Motor neuron (in vitro differentiated cells): ENCODE data around the gene SYNRG. TPM values are rescaled to one million over a fixed set of nuclear protein-coding genes. Genes with fewer than 3 reads are reported as not detected.

Experiments used
- ATAC-seq, 8 experiments: fragments of 200-7000 bp; cut with Tn5 transposase; replicated peaks in 6 of 8; 2 replicates each; pipeline ENCODE4 v1.8.0; 2021; ENCODE audit warnings: mild to moderate bottlenecking in 8 of 8, moderate library complexity in 8 of 8
- H3K27ac ChIP-seq, 2 donors: fragments of 250-450 bp; sonication (Bioruptor Pico); 2 replicates each; pipeline ENCODE4 v1.9.0; 2021; ENCODE audit warnings: antibody characterized with exemption in 2 of 2, mild to moderate bottlenecking in 2 of 2, moderate library complexity in 1 of 2
- H3K4me1 ChIP-seq, 2 donors: fragments of 250-450 bp; sonication (Bioruptor Pico); replicated peaks in 1 of 2; 2 replicates each; pipeline ENCODE4 v1.6.1; 2021; ENCODE audit warnings: antibody characterized with exemption in 2 of 2, mild to moderate bottlenecking in 2 of 2, moderate library complexity in 1 of 2
- H3K4me3 ChIP-seq, 5 donors: fragments of 250-450 bp; sonication (Bioruptor Pico); 2 replicates each; pipeline ENCODE4 v1.9.0; 2021; ENCODE audit warnings: antibody characterized with exemption in 5 of 5, mild to moderate bottlenecking in 5 of 5, moderate library complexity in 4 of 5
- WGBS, 10 experiments: fragments of 450-650 bp; shearing (Covaris generic); methylation state at CpG; one replicate each; pipeline ENCODE4 v1.0.0; 2022; 5-methylcytosine and 5-hydroxymethylcytosine counted together
- in situ Hi-C, 9 experiments: fragments of 400-800 bp; cut with MboI; loops; one replicate each; pipeline ENCODE4 v1.15.0; 2021; ENCODE audit warnings: low sequenced_read_pairs in 9 of 9, low pct_unique_long_range_greater_than_20kb in 2 of 9; ENCODE audit not compliant: unreplicated experiment in 9 of 9
- total RNA-seq, 8 experiments: library from RNA; unstranded; fragments of 300-600 nt; gene quantifications; 2 replicates each; pipeline versions ENCODE4 v1.2.3 to v1.2.4, GENCODE V29; 2022

Gene SYNRG
- total RNA-seq, 8 experiments from 2014 or later = 11.6 to 48.5 (median 27.7) TPM

- Histone ChIP-seq H3K4me1 (peaks cover 11 to 25% of the 10 kb centered on the region in 2 donors), H3K27ac (peak overlapping the region in 1 of 2 donors; percentile 69), H3K4me3 (peak overlapping the region; percentile 64 to 93 (median 84))
- in situ Hi-C loops = no loop called here
- peak in 6 of 8 experiments; percentile 1 to 6 (median 4) for ATAC-seq
- WGBS, 10 experiments = 0 to 28% (median 2%) methylated on average over 3 to 14 of the region's 25 CpGs; no CpG with 5 or more reads in 1 of the 10 experiments
These were observed 120.5 kb downstream of the SYNRG start for GRCh38 chr17:37488607-37489196.

GRCh38 chr17:37488009-37488604 lies 121.1 kb downstream of the SYNRG start:
- Histone ChIP-seq H3K27ac (no peak overlapping the region), H3K4me1 (peaks cover 17 to 31% of the 10 kb centered on the region in 2 donors), H3K4me3 (peak overlapping the region in 4 of 5 donors; percentile 64 to 93 (median 84))
- in situ Hi-C loops = no loop called here
- ATAC-seq = peak in 4 of 8 experiments; percentile 7 to 34 (median 13)
- WGBS, 10 experiments = 0 to 100% (median 58%) methylated on average over 1 to 7 of the region's 7 CpGs; no CpG with 5 or more reads in 1 of the 10 experiments

DNA sequence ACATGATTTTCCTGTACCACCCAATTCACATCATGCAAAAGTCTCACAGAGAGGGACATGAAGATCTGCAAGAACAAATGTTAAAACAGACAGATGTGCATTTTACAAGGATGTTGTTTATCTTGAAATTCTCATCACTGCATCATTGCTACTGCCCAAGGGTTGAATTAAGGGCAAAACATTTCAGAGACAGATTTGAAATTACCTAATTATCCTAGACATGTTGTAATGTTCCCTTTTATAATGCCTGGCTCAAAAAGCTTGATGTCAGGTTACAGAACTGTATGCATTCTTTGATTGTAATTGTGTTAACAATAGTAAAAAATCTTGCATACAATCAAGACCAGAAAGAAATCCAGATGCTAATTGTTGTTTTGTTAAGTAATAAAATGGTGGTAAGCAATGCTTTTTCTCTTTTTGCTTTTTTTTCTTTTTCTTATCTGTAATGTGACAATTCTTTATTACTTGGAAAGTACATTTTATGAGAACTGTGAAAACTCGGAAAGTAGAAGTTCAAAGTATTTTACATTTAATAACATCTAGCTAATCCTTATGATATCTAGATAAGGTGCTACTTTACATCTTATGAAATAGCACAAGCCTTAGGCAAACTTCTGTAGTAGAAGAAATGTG lies 123.2 kb downstream of the SYNRG start:
- no peak for ATAC-seq
- Histone ChIP-seq H3K27ac (no peak overlapping the region), H3K4me3 (no peak overlapping the region), H3K4me1 (peaks cover 21 to 24% of the 10 kb centered on the region in 2 donors)
- WGBS, 10 experiments = 57 to 91% (median 80%) methylated on average over 1 of the region's 1 CpG; no CpG with 5 or more reads in 1 of the 10 experiments
- in situ Hi-C loops = no loop called here

DNA sequence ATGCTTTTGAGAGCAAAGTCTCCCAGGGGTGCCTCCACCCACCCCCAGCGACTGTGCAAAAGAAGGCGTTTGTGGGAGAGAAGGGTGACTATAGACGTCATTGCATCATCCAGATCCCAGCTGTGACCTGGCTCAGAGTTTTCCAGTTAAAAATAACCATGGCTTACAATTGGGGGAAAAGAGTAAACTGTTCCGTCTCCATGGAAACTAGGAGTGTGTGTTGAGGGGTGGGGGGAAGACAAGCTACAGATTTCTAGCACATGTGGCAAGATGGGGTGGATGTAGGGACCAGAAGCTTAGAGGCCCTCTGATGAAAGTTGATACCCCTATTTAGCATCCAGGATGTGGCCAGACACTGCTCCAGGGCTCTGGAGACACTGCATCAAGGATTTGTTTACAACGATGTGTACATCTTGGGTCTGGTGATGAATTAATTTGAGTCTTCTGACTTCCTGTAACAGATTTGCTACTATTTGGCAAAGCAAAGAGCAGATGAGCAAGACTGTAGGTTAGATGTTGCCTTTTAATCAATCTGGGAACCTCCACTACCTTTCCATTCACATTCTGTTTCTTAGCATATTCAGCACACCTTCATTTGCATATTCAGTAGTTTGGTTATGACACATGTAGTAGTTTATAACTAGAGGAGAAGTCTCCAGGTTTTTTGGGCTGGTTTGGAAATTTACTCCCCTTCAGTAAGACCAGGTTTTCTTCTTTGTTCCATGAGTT lies 125.7 kb downstream of the SYNRG start:
- H3K4me3 ChIP-seq = no peak overlapping the region
- H3K4me1 ChIP-seq = peaks cover 19 to 24% of the 10 kb centered on the region in 2 donors
- peak; percentile 68 to 89 (median 84) for ATAC-seq
- in situ Hi-C loops = no loop called here
- H3K27ac ChIP-seq = peak overlapping the region; percentile 60 to 66
- 0 to 60% (median 22%) methylated on average over 1 to 5 of the region's 5 CpGs; no CpG with 5 or more reads in 1 of the 10 experiments for WGBS, 10 experiments

GRCh38 chr17:37481001-37481665 lies 128.1 kb downstream of the SYNRG start:
- ATAC-seq = no peak
- WGBS, 10 experiments = 83 to 97% (median 95%) methylated on average over 1 to 8 of the region's 9 CpGs; no CpG with 5 or more reads in 2 of the 10 experiments
- H3K4me1 ChIP-seq = peaks cover 16 to 24% of the 10 kb centered on the region in 2 donors
- no peak overlapping the region for H3K27ac ChIP-seq
- no peak overlapping the region for H3K4me3 ChIP-seq
- in situ Hi-C loops = no loop called here

DNA sequence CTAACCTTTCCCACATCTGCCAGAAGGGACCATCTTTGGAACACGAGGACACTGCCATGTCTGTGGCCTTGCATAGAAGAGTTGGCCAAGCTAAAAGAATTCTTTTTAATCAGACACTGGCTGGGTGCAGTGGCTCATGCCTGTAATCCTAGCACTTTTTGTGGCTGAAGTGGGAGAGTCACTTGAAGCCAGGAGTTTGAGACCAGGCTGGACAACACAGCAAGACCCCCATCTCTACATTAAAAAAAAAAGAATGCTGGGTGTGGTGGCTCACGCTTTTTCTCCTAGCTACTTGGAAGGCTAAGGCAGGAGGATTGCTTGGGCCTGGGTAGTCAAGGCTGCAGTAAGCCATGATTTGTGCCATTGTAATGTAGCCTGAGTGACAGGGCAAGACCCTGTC lies 128.8 kb downstream of the SYNRG start:
- peaks cover 16 to 24% of the 10 kb centered on the region in 2 donors for H3K4me1 ChIP-seq
- H3K27ac ChIP-seq = no peak overlapping the region
- WGBS, 10 experiments = 20 to 100% (median 86%) methylated on average over 1 to 2 of the region's 2 CpGs; no CpG with 5 or more reads in 4 of the 10 experiments
- no peak for ATAC-seq
- in situ Hi-C loops = no loop called here
- no peak overlapping the region for H3K4me3 ChIP-seq

DNA sequence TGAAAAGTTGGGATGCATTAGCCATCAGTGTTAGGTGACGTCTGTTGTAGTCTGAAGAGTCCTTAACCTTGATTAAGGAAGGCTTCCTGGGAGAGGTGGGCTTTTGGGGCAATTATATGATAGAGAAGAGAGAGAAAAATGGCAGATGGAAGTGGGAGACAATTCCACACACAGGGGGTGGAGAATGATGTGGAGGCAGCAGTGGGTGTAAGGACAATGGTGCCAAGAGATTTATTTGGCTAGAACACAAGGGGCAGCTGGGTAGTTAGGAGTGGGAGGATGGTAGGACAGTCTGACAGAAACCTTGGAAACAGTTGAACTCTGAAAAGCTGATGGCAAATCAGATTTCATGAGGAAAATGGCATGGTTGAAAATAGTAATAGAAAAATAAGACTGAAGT lies 130.2 kb downstream of the SYNRG start:
- in situ Hi-C loops = no loop called here
- 100% methylated on average over 1 of the region's 1 CpG; no CpG with 5 or more reads in 6 of the 10 experiments for WGBS, 10 experiments
- no peak for ATAC-seq
- Histone ChIP-seq H3K4me3 (no peak overlapping the region), H3K27ac (no peak overlapping the region), H3K4me1 (peaks cover 16 to 24% of the 10 kb centered on the region in 2 donors)

DNA sequence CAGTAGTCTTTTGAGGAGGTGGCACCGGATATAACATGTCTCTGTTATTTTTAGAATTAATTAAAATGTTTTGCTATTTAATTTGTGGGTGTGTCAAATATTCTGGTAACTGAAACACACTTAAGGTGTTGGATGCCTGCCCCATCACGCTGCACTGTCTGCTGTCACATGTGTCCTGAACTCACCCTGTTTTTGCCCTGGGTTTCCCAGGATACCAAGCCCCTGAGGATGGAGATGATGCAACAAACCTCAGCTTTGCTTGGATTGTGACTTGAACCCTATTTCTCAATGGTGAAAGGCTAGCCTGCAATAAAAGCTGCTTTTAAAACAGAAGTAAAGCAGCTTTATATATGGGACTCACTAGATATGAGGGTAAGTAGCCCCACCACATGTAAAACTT lies 131.0 kb downstream of the SYNRG start:
- 0 to 84% (median 23%) methylated on average over 1 to 2 of the region's 2 CpGs; no CpG with 5 or more reads in 3 of the 10 experiments for WGBS, 10 experiments
- Histone ChIP-seq H3K4me1 (peaks cover 9 to 17% of the 10 kb centered on the region in 2 donors), H3K4me3 (no peak overlapping the region), H3K27ac (peak overlapping the region in 1 of 2 donors; percentile 60)
- in situ Hi-C loops = no loop called here
- peak in 7 of 8 experiments; percentile 60 to 87 (median 69) for ATAC-seq

DNA sequence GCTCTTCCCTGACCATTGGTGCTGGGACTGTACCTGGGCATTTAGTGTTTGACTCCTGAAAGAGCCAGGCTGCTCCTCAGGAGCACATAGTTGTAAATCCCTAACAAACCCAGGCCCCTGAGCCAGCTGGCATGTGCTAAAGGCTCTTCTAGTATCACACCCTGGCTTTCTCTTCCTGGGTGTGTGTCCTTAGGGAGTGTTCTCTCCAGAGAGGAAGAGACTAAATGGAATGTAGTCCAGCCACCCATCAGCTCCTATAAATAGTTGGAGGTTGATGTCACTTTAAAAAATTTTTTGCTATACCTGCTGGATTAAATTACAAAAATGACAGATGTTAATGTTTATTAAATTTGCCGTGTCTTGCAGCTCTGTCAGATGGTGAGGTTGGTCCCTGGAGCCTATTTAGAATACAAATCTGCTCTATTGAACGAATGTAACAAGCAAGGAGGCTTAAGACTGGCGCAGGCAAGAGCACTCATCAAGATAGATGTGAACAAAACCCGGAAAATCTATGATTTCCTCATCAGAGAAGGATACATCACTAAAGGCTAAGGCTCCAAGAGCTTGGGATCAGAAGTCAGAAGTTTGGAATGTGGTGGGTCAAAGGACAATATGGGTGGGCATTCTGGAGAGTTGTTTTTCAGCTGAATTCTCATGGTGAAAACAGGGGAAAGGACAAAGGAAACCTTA lies 132.6 kb downstream of the SYNRG start:
- peak in 6 of 8 experiments; percentile 24 to 93 (median 75) for ATAC-seq
- in situ Hi-C loops = no loop called here
- WGBS, 10 experiments = 12 to 80% (median 65%) methylated on average over 1 to 4 of the region's 4 CpGs; no CpG with 5 or more reads in 1 of the 10 experiments
- Histone ChIP-seq H3K27ac (no peak overlapping the region), H3K4me3 (no peak overlapping the region), H3K4me1 (peaks cover 3 to 11% of the 10 kb centered on the region in 2 donors)

DNA sequence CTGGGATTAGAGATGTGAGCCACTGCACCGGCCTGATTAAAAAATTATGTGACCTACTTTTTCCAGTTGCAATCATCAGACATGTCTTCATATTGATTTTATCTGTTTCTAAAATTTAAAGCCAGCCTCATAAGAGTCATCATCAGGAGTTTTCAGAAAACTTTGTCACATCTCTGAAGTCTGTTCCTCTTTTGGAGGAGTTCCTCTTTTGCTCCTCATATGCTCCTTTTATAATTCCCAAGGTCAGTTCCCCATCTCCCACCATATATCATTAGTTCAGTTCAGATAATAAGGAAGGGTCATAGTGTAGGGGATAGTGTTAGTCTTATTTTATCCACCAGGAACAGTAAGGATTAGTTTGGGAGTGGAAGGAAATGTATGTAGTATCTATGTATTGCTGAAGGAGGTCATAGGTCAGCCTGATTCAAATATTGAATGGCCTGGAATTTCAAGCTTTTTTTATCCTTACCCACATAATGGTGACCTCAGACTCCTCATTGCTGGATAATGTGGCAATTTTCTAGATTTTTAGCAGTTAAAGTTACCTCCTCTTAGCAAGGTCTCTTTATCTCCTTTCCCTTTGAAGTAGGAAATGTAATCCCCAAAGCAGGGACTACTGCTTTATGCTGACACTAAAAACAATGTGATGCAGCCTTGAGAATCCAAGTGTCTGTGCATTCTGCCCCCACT lies 133.3 kb downstream of the SYNRG start:
- no peak for ATAC-seq
- WGBS, 10 experiments = 50 to 100% (median 82%) methylated on average over 1 of the region's 1 CpG; no CpG with 5 or more reads in 4 of the 10 experiments
- Histone ChIP-seq H3K4me1 (peaks cover 3 to 7% of the 10 kb centered on the region in 2 donors), H3K27ac (no peak overlapping the region), H3K4me3 (no peak overlapping the region)
- in situ Hi-C loops = no loop called here

GRCh38 chr17:37470181-37470580 lies 139.0 kb downstream of the SYNRG start:
- Histone ChIP-seq H3K4me1 (no peaks in the 10 kb centered on the region), H3K27ac (no peak overlapping the region), H3K4me3 (no peak overlapping the region)
- in situ Hi-C loops = no loop called here
- ATAC-seq = no peak
- 77 to 100% (median 95%) methylated on average over 4 to 7 of the region's 7 CpGs; no CpG with 5 or more reads in 3 of the 10 experiments for WGBS, 10 experiments
